Retinal pigment epithelial cell (primary cell): Measurements from ENCODE around the gene PPP2R1B.

Experiments used
- DNase-seq: peaks from one replicate; pipeline ENCODE4 v3.0.0-alpha.2; 2010; ENCODE audit warnings: low read depth
- H3K4me3 ChIP-seq: 2 replicates; pipeline ENCODE4 v1.5.1; 2011; ENCODE audit warnings: mild to moderate bottlenecking, low read length, control low read depth, moderate library complexity
- TF ChIP-seq, protein P1 (sequence below): conservative IDR thresholded peaks from 2 replicates; pipeline ENCODE4 v1.5.1; 2011; ENCODE audit warnings: low read depth, low read length, control low read depth, inconsistent platforms

The PPP2R1B gene

GRCh38 chr11:111795334-111795985, 29.3 kb upstream of the PPP2R1B start:
- TF ChIP-seq, protein P1, sequence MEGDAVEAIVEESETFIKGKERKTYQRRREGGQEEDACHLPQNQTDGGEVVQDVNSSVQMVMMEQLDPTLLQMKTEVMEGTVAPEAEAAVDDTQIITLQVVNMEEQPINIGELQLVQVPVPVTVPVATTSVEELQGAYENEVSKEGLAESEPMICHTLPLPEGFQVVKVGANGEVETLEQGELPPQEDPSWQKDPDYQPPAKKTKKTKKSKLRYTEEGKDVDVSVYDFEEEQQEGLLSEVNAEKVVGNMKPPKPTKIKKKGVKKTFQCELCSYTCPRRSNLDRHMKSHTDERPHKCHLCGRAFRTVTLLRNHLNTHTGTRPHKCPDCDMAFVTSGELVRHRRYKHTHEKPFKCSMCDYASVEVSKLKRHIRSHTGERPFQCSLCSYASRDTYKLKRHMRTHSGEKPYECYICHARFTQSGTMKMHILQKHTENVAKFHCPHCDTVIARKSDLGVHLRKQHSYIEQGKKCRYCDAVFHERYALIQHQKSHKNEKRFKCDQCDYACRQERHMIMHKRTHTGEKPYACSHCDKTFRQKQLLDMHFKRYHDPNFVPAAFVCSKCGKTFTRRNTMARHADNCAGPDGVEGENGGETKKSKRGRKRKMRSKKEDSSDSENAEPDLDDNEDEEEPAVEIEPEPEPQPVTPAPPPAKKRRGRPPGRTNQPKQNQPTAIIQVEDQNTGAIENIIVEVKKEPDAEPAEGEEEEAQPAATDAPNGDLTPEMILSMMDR, result no peak
- no peak for DNase-seq
- no peak overlapping the region for H3K4me3 ChIP-seq

GRCh38 chr11:111793863-111794262, 27.7 kb upstream of the PPP2R1B start:
- TF ChIP-seq, protein P1, result no peak
- DNase-seq, result peak; percentile 87
- H3K4me3 ChIP-seq, result no peak overlapping the region

DNA sequence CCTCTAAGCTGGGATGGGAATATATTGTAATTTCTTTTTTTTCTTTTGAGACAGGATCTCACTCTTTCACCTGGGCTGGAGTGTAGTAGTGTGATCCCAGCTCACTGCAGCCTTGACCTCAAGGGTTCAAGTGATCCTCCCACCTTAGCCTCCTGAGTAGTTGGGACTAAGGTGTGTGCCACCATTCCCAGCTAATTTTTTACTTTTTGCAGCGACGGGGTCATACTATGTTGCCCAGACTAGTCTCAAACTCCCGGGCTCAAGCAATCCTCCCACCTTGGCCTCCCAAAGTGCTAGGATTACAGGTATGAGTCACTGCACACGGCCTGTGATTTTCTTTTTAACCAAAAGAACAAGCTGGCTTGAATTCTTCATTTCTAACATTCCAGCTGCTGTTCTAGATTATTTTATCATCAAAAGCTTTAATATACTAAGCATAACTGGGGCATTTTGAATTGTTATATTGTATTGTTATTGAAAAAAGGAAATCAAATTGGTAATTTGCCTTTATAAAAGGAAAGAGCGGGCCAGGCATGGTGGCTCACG, 26.8 kb upstream of the PPP2R1B start:
- no peak overlapping the region for H3K4me3 ChIP-seq
- no peak for DNase-seq
- TF ChIP-seq, protein P1, result no peak

DNA sequence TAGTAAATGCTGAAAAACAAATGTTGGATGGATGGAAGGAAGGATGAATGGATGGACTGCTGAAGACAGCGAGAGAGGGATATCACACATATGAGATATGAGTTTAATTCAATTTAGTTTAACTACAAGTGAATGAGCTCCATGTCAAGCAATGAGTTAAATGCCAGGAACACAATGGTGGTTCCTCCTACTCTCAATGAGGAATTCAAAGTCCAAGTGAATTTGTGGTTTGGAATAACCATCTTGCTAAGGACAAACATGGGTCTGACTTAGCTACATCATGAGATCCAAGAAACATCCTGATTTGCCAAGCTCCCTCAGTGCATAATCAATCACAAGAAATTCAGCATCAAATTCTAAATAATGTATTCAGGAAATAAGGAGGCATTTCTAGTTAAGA, 26.1 kb upstream of the PPP2R1B start:
- H3K4me3 ChIP-seq, result no peak overlapping the region
- TF ChIP-seq, protein P1, result no peak
- DNase-seq, result no peak

GRCh38 chr11:111788464-111788863, 22.3 kb upstream of the PPP2R1B start:
- no peak overlapping the region for H3K4me3 ChIP-seq
- TF ChIP-seq, protein P1, result no peak
- no peak for DNase-seq

- no peak overlapping the region for H3K4me3 ChIP-seq
- DNase-seq, result no peak
- TF ChIP-seq, protein P1, result no peak
Measured at GRCh38 chr11:111788051-111788450, 21.9 kb upstream of the PPP2R1B start.

GRCh38 chr11:111785886-111786412, 19.8 kb upstream of the PPP2R1B start:
- no peak for DNase-seq
- H3K4me3 ChIP-seq, result no peak overlapping the region
- TF ChIP-seq, protein P1, result no peak
